ENCODE results near the gene PPP6R1. TPM values are rescaled to one million over a fixed set of nuclear protein-coding genes. Genes with fewer than 3 reads are reported as not detected.

The PPP6R1 gene
- total RNA-seq, 1 donor from 2014 or later = 43.8 TPM

DNA sequence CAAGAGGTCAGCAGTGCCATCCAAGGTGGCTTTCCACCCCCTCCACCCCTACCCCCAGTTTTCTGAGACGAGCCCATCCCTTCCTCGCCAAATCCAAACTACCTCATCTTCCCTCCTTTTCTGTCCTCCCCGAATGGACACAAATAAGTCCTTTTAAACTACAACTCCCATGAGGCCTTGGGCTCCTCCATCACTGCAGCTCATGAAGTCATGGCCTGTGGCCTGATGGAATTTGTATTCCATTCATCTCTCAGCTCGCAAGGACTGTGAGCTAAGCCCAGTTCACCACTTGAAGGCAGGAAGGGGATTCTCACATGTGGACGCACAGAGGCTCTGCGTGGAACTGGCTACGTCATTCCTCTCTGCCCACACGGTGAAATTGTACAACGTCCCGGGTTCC lies 62.0 kb downstream of the PPP6R1 start:
- no peak for TF ChIP-seq CTCF (conservative IDR thresholded peaks at IDR 0.05; ENCODE audit: low read depth, low read length)
- DNase-seq (ENCODE audit: low read depth) = no peak
- no peak overlapping the region for H3K4me3 ChIP-seq (ENCODE audit: low read depth, low read length)

GRCh38 chr19:55193481-55193880 lies 65.3 kb downstream of the PPP6R1 start:
- TF ChIP-seq CTCF (conservative IDR thresholded peaks at IDR 0.05; ENCODE audit: low read depth, low read length) = no peak
- no peak overlapping the region for H3K4me3 ChIP-seq (ENCODE audit: low read depth, low read length)
- no peak for DNase-seq (ENCODE audit: low read depth)

DNA sequence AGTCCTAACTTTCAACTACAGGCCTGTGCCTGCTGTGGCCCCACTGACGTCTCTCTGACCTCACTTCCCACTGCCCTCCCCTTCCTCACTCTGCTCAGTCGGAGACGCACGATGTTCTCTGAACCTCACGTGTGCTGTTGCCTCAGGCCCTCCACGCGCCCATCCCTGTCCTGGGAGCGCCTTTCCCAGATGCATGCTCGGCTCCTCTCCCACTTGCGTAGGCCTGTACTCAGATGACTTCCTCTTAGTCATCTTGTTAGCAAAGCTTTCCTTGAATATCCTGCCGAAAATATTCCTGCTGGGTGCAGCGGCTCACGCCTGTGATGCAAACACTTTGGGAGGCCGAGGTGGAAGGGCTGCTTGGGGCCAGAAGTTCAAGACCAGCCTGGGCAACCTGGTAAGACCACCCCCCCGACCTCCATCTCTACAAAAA lies 69.4 kb downstream of the PPP6R1 start:
- no peak for TF ChIP-seq CTCF (conservative IDR thresholded peaks at IDR 0.05; ENCODE audit: low read depth, low read length)
- no peak overlapping the region for H3K4me3 ChIP-seq (ENCODE audit: low read depth, low read length)
- no peak for DNase-seq (ENCODE audit: low read depth)

- no peak for TF ChIP-seq CTCF (conservative IDR thresholded peaks at IDR 0.05; ENCODE audit: low read depth, low read length)
- no peak for DNase-seq (ENCODE audit: low read depth)
- H3K4me3 ChIP-seq (ENCODE audit: low read depth, low read length) = peak overlapping the region; percentile 8
Measured at GRCh38 chr19:55188625-55189024, 70.2 kb downstream of the PPP6R1 start.

- no peak for DNase-seq (ENCODE audit: low read depth)
- no peak for TF ChIP-seq CTCF (conservative IDR thresholded peaks at IDR 0.05; ENCODE audit: low read depth, low read length)
- H3K4me3 ChIP-seq (ENCODE audit: low read depth, low read length) = no peak overlapping the region
Measured at GRCh38 chr19:55186080-55186479, 72.7 kb downstream of the PPP6R1 start.

GRCh38 chr19:55181740-55182139 lies 77.1 kb downstream of the PPP6R1 start:
- no peak for TF ChIP-seq CTCF (conservative IDR thresholded peaks at IDR 0.05; ENCODE audit: low read depth, low read length)
- H3K4me3 ChIP-seq (ENCODE audit: low read depth, low read length) = no peak overlapping the region
- DNase-seq (ENCODE audit: low read depth) = no peak

Other genes with a start within 250 kb of the PPP6R1 start
- gene GP6, start 220.8 kb downstream of the PPP6R1 start, total RNA-seq = not detected in 2 replicates
- 13.8 and 21.1 TPM in 2 replicates for gene RDH13, start 195.9 kb downstream of the PPP6R1 start, total RNA-seq
- 17.3 and 33.8 TPM in 2 replicates for gene EPS8L1, start 183.1 kb downstream of the PPP6R1 start, total RNA-seq
- gene PPP1R12C, start 141.4 kb downstream of the PPP6R1 start, total RNA-seq = 53.8 and 68.7 TPM in 2 replicates
- 1.8 and 24.4 TPM in 2 replicates for gene TNNT1, start 109.8 kb downstream of the PPP6R1 start, total RNA-seq
- 0.40 and 0.51 TPM in 2 replicates for gene TNNI3, start 101.3 kb downstream of the PPP6R1 start, total RNA-seq
- gene DNAAF3, start 92.4 kb downstream of the PPP6R1 start, total RNA-seq = 0.51 and 7.0 TPM in 2 replicates
- 0.29 TPM in 1 of 2 replicates, not detected in the other for gene SYT5, start 78.7 kb downstream of the PPP6R1 start, total RNA-seq
- 1.1 and 2.8 TPM in 2 replicates for gene PTPRH, start 49.5 kb downstream of the PPP6R1 start, total RNA-seq
- gene TMEM86B, start 30.3 kb downstream of the PPP6R1 start, total RNA-seq = 2.1 and 2.6 TPM in 2 replicates
- gene HSPBP1, start 21.1 kb upstream of the PPP6R1 start, total RNA-seq = 67.3 and 73.9 TPM in 2 replicates
- gene BRSK1, start 25.0 kb upstream of the PPP6R1 start, total RNA-seq = 2.0 and 16.1 TPM in 2 replicates
- gene TMEM150B, start 66.3 kb upstream of the PPP6R1 start, total RNA-seq = not detected in 2 replicates
- gene KMT5C, start 80.9 kb upstream of the PPP6R1 start, total RNA-seq = 5.1 and 18.5 TPM in 2 replicates
- 0.23 TPM in 1 of 2 replicates, not detected in the other for gene COX6B2, start 95.7 kb upstream of the PPP6R1 start, total RNA-seq
- gene GARIN5B, start 104.2 kb upstream of the PPP6R1 start, total RNA-seq = not detected in 2 replicates
- gene IL11, start 111.4 kb upstream of the PPP6R1 start, total RNA-seq = 31.0 and 42.8 TPM in 2 replicates
- not detected in 2 replicates for gene TMEM190, start 117.8 kb upstream of the PPP6R1 start, total RNA-seq
- 16.3 and 21.4 TPM in 2 replicates for gene TMEM238, start 125.3 kb upstream of the PPP6R1 start, total RNA-seq
- gene RPL28, start 126.9 kb upstream of the PPP6R1 start, total RNA-seq = 412 and 480 TPM in 2 replicates
- gene UBE2S, start 148.8 kb upstream of the PPP6R1 start, total RNA-seq = 383 and 458 TPM in 2 replicates
- gene SHISA7, start 184.3 kb upstream of the PPP6R1 start, total RNA-seq = 0.17 TPM in 1 of 2 replicates, not detected in the other
- 58.7 and 71.2 TPM in 2 replicates for gene ISOC2, start 202.6 kb upstream of the PPP6R1 start, total RNA-seq
- gene C19orf85, start 205.7 kb upstream of the PPP6R1 start, total RNA-seq = not detected in 2 replicates
- 4.2 and 6.2 TPM in 2 replicates for gene ZNF628, start 217.6 kb upstream of the PPP6R1 start, total RNA-seq
- gene NAT14, start 226.2 kb upstream of the PPP6R1 start, total RNA-seq = 29.0 and 29.2 TPM in 2 replicates
- 0.86 TPM in 1 of 2 replicates, not detected in the other for gene SSC5D, start 229.4 kb upstream of the PPP6R1 start, total RNA-seq

Data from epithelial cell of proximal tubule (primary cell).